ENCODE measurements around the gene DENND4C.

GRCh38 chr9:19270421-19270949 is 40.0 kb downstream of the DENND4C start:
- TF ChIP-seq, protein P1, sequence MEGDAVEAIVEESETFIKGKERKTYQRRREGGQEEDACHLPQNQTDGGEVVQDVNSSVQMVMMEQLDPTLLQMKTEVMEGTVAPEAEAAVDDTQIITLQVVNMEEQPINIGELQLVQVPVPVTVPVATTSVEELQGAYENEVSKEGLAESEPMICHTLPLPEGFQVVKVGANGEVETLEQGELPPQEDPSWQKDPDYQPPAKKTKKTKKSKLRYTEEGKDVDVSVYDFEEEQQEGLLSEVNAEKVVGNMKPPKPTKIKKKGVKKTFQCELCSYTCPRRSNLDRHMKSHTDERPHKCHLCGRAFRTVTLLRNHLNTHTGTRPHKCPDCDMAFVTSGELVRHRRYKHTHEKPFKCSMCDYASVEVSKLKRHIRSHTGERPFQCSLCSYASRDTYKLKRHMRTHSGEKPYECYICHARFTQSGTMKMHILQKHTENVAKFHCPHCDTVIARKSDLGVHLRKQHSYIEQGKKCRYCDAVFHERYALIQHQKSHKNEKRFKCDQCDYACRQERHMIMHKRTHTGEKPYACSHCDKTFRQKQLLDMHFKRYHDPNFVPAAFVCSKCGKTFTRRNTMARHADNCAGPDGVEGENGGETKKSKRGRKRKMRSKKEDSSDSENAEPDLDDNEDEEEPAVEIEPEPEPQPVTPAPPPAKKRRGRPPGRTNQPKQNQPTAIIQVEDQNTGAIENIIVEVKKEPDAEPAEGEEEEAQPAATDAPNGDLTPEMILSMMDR (conservative IDR thresholded peaks at IDR 0.05; ENCODE audit: low read length): no peak
- no peak for TF ChIP-seq EZH2phosphoT487 (IDR thresholded peaks at IDR 0.05; ENCODE audit: borderline replicate concordance, low read depth, low read length)
